ENCODE data around the gene VASN.

- no peak for TF ChIP-seq CTCF (IDR thresholded peaks at IDR 0.05; ENCODE audit: low read length)
- no peak for TF ChIP-seq EZH2 (IDR thresholded peaks at IDR 0.05; ENCODE audit: borderline replicate concordance, low read length)
Observed at GRCh38 chr16:4356820-4357219, 14.8 kb upstream of the VASN start.
